ENCODE measurements around the gene UBR4. TPM values are rescaled to one million over a fixed set of nuclear protein-coding genes. Genes with fewer than 3 reads are reported as not detected.

The UBR4 gene
- total and polyA plus RNA-seq, 2 of the 8 experiments (the other 6 are each of a cell fraction or from before 2014, with no cell fraction given): 139 to 152 TPM

- peak within 1 kb of the TSS; percentile 41; the same call in 1 of the 2 replicates for H2BK12ac ChIP-seq (ENCODE audit: low read depth, low read length)
- peak; percentile 27 to 97 for DNase-seq (ENCODE audit: low read depth in 1 of 2, low spot score in 2 of 2)
- H3K14ac ChIP-seq (ENCODE audit: insufficient read length): peak within 1 kb of the TSS; percentile 94
- peak within 1 kb of the TSS; percentile 100 for H3K4ac ChIP-seq (replicated peaks; ENCODE audit: insufficient read length, low read depth, low read length)
- H2AFZ ChIP-seq (ENCODE audit: low read length): peak within 1 kb of the TSS; percentile 34
- H3K79me1 ChIP-seq (ENCODE audit: low read depth, low read length): peaks cover 14% of the 10 kb centered on the region
- peaks cover 34 to 90% of the 10 kb centered on the region in 2 experiments for H3K79me2 ChIP-seq (ENCODE audit: control insufficient read depth in 1 of 2, insufficient read depth in 2 of 2, low read length in 2 of 2)
- H3K56ac ChIP-seq (replicated peaks; ENCODE audit: insufficient read length, low read depth, low read length): peak within 1 kb of the TSS; percentile 99
- ChIA-PET POLR2A (ENCODE audit: partially characterized antibody) (interaction anchor here (0.7 to 5.8 kb wide), 30 partner anchors 8 to 392 kb away, joined by 3 to 83 read pairs (median 4); partner anchors contain the start of genes AKR7A2, AKR7A3, NBL1 and SLC66A1), CTCF (ENCODE audit: partially characterized antibody) (interaction anchor here (0.8 to 1.5 kb wide), 6 partner anchors 9 to 402 kb away, joined by 3 to 6 read pairs (median 4); no protein-coding TSS in a partner anchor)
- peak within 1 kb of the TSS; percentile 90 to 93 for H3K4me2 ChIP-seq (ENCODE audit: insufficient read depth in 1 of 2, low read depth in 2 of 2, low read length in 2 of 2)
- peak within 1 kb of the TSS; percentile 100 for H3K18ac ChIP-seq (ENCODE audit: extremely low read depth, low read length)
- H2BK5ac ChIP-seq (ENCODE audit: low read depth, low read length): peak within 1 kb of the TSS; percentile 99
- peak within 1 kb of the TSS; percentile 100 for H4K5ac ChIP-seq (ENCODE audit: insufficient read length, low read depth, low read length)
- peaks cover 5 to 23% of the 10 kb centered on the region in 2 experiments for H4K20me1 ChIP-seq (replicated peaks in 1 of 2; ENCODE audit: control insufficient read depth in 1 of 2, insufficient read depth in 2 of 2, low read length in 2 of 2)
- peak within 1 kb of the TSS; percentile 99 for H2BK120ac ChIP-seq (replicated peaks; ENCODE audit: low read depth, low read length)
- H3K9ac ChIP-seq (replicated peaks in 1 of 4; ENCODE audit: extremely low read depth in 1 of 4, low read depth in 3 of 4, low read length in 3 of 4): peak within 1 kb of the TSS; percentile 95 to 99 (median 97)
- 0 out of 2 replicates have a peak within 1 kb of the TSS, but pooled peaks have one; percentile 32 for H2AK5ac ChIP-seq (ENCODE audit: low read depth, low read length)
- H4K91ac ChIP-seq (replicated peaks; ENCODE audit: insufficient read length, low read length): peak within 1 kb of the TSS; percentile 100
- peaks cover 4% of the 10 kb centered on the region for H3K23me2 ChIP-seq (ENCODE audit: low read depth, low read length)
- H3K4me1 ChIP-seq (replicated peaks in 1 of 4; ENCODE audit: control insufficient read depth in 3 of 4, insufficient read depth in 4 of 4, low read length in 3 of 4): peaks cover 0 to 10% (median 6%) of the 10 kb centered on the region in 4 experiments; a peak in 6 of 7 replicates
- no peaks in the 10 kb centered on the region for H3K9me3 ChIP-seq (ENCODE audit: insufficient read depth in 2 of 2, low read depth in 1 of 2, low read length in 1 of 2)
- H3K36me3 ChIP-seq (ENCODE audit: control insufficient read depth in 2 of 4, insufficient read depth in 4 of 4, low read length in 3 of 4): peaks cover 12 to 22% (median 12%) of the 10 kb centered on the region in 4 experiments; a peak in 7 of 8 replicates
- no peak for FAIRE-seq
- no peak within 1 kb of the TSS for H3K23ac ChIP-seq (ENCODE audit: insufficient read length)
- H3K4me3 ChIP-seq (ENCODE audit: extremely low read depth in 1 of 4, insufficient read depth in 2 of 4, low read depth in 3 of 4, low read length in 4 of 4): peak within 1 kb of the TSS; percentile 79 to 97 (median 90)
- H2BK20ac ChIP-seq (ENCODE audit: low read length): no peak within 1 kb of the TSS
- WGBS, 2 experiments (ENCODE audit: extremely low coverage in 1 of 2, insufficient coverage in 1 of 2, insufficient read length in 1 of 2, insufficient replicate concordance in 2 of 2, low coverage in 1 of 2, low lambda C conversion rate in 2 of 2, missing lambda C conversion rate in 1 of 2): 1% methylated on average over 72 of the region's 81 CpGs; no CpG with 5 or more reads in 1 of the 2 experiments
- peak within 1 kb of the TSS; percentile 99; the same call in 1 of the 2 replicates for H4K8ac ChIP-seq (ENCODE audit: extremely low read depth, insufficient read depth, low read length)
- peak within 1 kb of the TSS; percentile 97 for H3K27ac ChIP-seq (ENCODE audit: low read depth, low read length)
- no peaks in the 10 kb centered on the region for H3K27me3 ChIP-seq (replicated peaks in 1 of 4; ENCODE audit: control insufficient read depth in 3 of 4, extremely low read depth in 1 of 4, insufficient read depth in 3 of 4, low read length in 3 of 4)
- H2BK15ac ChIP-seq (ENCODE audit: low read length): peak within 1 kb of the TSS; percentile 97; the same call in 1 of the 2 replicates
- no peak for TF ChIP-seq SUZ12 (IDR thresholded peaks at IDR 0.05; ENCODE audit: low read length)
- TF ChIP-seq SIN3A (conservative IDR thresholded peaks at IDR 0.05 in 1 of 2, IDR thresholded peaks at IDR 0.05 in 1 of 2; ENCODE audit: low read depth in 1 of 2, low read length in 2 of 2): peak; percentile 19 to 88; a peak in 3 of 4 replicates
- no peak for TF ChIP-seq ZNF274 (IDR thresholded peaks at IDR 0.05; ENCODE audit: borderline replicate concordance, extremely low read depth, low read length)
- TF ChIP-seq RNF2 (IDR thresholded peaks at IDR 0.05; ENCODE audit: borderline replicate concordance, low read depth, low read length, missing control alignments, poor library complexity, severe bottlenecking): peak; percentile 59
- TF ChIP-seq SP4 (IDR thresholded peaks at IDR 0.05; ENCODE audit: low read length): peak; percentile 93
- TF ChIP-seq CHD2 (IDR thresholded peaks at IDR 0.05; ENCODE audit: low read length): peak; percentile 79
- TF ChIP-seq ATF2 (IDR thresholded peaks at IDR 0.05; ENCODE audit: low read length): no peak
- TF ChIP-seq TEAD4 (IDR thresholded peaks at IDR 0.05; ENCODE audit: low read depth, low read length): 0 out of 2 replicates have a peak, but pooled peaks have one; percentile 13
These were observed 41.5 kb upstream of the UBR4 start, which contains the start of the genes EMC1 and MRTO4 for GRCh38 chr1:19251305-19252196. TSS of gene EMC1 (minus strand) at chr1:19251524. CDS start at chr1:19251509, 15 bp downstream. TSS of gene MRTO4 (plus strand) at chr1:19251805. CDS start at chr1:19251836, 31 bp downstream.
